HTR-8/SVneo (cell line): ENCODE measurements around the gene MS4A18.

Source experiments
- DNase-seq: peaks from one replicate; pipeline ENCODE4 v3.0.0; 2011; ENCODE audit warnings: low spot score, mixed read lengths; ENCODE audit not compliant: insufficient read length
- FAIRE-seq: peaks from 2 replicates; lab custom pipeline; 2011; peaks lifted over from hg19 to GRCh38; lab: Jason Lieb, UNC

Gene MS4A18

DNA sequence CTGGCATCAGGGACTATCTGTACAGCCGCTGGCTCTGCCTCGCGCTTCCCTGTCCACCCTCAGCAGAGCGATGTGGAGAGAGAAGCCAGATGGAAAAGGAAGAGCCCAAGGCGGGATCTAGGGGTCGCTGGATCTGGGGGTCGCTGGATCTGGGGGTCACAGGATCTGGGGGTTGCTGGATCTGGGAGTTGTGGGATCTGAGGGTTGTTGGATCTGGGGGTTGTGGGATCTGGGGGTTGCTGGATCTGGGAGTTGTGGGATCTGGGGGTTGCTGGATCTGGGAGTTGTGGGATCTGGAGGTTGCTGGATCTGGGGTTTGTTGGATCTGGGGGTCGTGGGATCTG is 58.6 kb downstream of the MS4A18 start:
- no peak for FAIRE-seq
- DNase-seq: no peak

GRCh38 chr11:60783911-60784310 is 59.4 kb downstream of the MS4A18 start:
- DNase-seq: no peak
- FAIRE-seq: no peak

DNA sequence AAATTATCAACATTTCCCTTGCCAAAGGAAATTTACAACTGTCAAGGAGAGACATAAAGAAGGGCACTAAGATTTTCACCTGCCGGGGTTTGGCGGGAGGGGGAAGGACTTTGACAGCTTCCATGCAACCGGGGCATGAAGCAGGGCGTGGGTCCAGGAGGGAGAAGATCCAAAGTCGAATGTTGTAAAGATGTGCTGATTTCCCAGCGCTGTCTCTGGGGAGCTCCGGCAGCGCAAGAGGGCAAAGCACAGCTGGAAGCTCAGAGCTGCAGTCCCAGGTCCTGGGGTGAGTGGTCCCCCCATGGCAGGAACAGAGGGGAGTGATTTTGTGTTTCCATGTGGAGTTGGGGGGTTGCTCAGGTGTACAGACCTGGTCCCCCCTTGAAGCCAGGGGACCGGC is 60.6 kb downstream of the MS4A18 start, which contains the start of gene MS4A10:
TSS of gene MS4A10 (plus strand) at position 198 of the 400 bp plus-strand sequence. CDS start 5,003 bp downstream, outside the sequence.
- no peak for DNase-seq
- FAIRE-seq: no peak

DNA sequence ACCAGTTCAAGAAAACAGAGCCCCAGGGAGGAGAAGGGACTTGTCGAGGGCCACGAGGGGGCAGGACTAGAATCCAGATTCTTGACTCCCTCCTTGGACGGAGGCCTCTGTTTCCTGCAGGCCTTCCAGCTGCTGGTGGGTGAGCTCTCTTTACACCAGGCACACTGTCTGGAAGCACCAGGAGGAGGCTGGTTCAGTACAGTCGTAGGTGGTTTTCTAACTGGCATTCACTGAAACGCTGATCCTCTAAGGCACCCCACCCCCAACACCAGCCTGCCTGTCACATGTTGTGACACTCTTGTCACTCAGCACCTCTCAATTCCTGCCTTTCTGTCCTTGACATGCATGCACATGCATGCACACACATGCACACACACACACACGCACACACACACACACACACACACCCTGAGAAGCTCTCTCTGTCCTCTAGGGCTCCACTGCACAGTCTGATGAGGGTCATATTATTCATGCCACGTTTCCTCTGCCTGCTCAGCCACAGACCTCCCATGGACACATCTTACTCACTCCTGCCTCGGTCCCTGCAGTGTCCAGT is 61.4 kb downstream of the MS4A18 start:
- DNase-seq (no peak), FAIRE-seq (no peak)

DNA sequence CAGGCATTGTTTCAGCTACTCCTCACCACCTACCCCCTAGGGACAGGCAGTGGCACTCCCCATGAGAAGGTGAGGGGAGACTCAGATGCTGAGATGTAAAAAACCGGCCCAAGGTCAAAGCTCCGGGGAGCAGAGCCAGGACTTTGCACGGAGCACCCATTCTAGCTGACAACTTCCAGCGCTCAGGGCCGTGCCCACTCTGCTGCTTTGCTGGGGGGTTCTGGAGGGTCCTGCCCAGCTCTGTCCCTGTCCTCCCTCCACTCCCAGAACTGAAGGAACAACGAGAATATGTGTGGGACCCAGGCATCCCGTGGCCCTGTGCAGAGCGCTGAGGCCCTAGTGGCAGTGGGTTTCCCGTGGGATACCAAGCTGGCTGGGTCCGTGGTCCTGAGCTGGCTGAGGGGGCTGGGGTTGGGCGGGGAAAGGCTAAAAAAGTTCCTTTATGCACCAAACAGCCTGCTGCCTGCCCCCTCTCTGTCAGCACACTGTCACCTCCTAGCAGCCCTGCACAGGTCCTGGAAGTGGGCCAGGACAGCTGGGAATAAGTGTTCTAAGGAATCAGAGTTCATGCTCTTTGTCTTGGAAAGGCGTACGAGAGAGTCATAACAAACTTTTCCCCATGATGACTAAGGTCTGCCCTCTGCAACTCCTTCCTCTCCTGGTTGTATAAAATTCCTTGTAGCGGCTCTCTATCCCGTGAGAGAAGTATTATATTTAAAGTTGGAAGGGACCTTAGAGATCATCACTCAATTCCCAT is 62.5 kb downstream of the MS4A18 start:
- no peak for DNase-seq
- FAIRE-seq: no peak

GRCh38 chr11:60788401-60789125 is 64.0 kb downstream of the MS4A18 start:
- FAIRE-seq (no peak), DNase-seq (no peak)

DNA sequence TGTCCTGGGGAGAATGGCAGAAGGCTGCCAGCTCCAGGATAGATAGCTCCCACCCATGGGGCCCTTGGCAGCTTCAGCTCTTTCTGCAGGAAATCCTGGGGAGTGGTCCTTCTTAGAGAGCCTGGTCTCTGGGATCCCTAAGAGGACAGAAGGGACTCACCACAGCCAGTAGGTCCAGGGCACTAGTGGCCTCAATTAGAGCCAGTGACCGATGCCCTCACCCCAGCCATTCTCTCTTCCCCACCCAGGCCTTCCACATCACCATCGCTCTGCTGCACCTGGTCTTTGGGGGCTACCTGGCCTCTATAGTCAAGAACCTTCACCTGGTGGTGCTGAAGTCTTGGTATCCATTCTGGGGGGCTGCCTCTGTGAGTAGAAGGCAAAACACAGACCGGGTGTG is 66.2 kb downstream of the MS4A18 start:
- FAIRE-seq (no peak), DNase-seq (no peak)

GRCh38 chr11:60791153-60791933 is 66.8 kb downstream of the MS4A18 start:
- no peak for FAIRE-seq
- no peak for DNase-seq

- FAIRE-seq: no peak
- no peak for DNase-seq
These were observed 68.0 kb downstream of the MS4A18 start for GRCh38 chr11:60792521-60792920.
